ENCODE data around the gene PTGER2.
A peak's percentile ranks its signal among the peaks of the same experiment; 100 is the strongest.

PTGER2 gene

DNA sequence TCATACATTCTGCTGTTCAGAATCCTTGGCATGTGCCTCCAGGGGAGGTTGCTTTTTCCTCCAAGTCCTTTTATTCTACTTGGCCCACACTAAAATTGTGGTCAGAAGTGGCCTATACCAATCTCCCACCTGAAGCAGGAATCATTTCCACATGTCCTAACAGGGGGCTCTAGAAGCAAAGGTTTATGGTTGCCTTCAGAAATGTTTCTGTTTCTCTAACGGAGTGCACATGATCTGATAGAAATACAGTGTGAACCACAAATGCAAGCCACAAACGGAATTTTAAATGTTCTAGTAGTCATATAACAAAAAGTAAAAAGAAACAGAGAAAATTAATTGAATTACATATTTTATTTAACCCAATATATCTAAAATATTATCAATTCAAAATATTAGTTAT is 4.0 kb downstream of the PTGER2 start:
- no peak overlapping the region for H4K91ac ChIP-seq (ENCODE audit: low read length)
- no peaks in the 10 kb centered on the region for H3K36me3 ChIP-seq (ENCODE audit: control insufficient read depth in 1 of 2, insufficient read depth in 2 of 2, low read depth in 1 of 2, low read length in 2 of 2)
- no peak overlapping the region for H2AK5ac ChIP-seq (ENCODE audit: low read length, severe bottlenecking)
- H3K4me3 ChIP-seq (ENCODE audit: insufficient read depth in 1 of 2, low read depth in 1 of 2, low read length in 2 of 2): peak overlapping the region in 1 of 2 experiments; percentile 90
- H3K27ac ChIP-seq (ENCODE audit: low read length, poor library complexity, severe bottlenecking): no peak overlapping the region
- H3K9me3 ChIP-seq (ENCODE audit: control insufficient read depth, low read length): peaks cover 12% of the 10 kb centered on the region
- no peak overlapping the region for H3K14ac ChIP-seq (ENCODE audit: low read length in 2 of 2)
- H2BK5ac ChIP-seq (ENCODE audit: low read depth, low read length, poor library complexity, severe bottlenecking): no peak overlapping the region
- peaks cover 15% of the 10 kb centered on the region for H3K4me1 ChIP-seq (ENCODE audit: control insufficient read depth, insufficient read depth, low read depth, low read length)
- H4K8ac ChIP-seq (ENCODE audit: low read length): no peak overlapping the region
- no peak overlapping the region for H2BK12ac ChIP-seq (ENCODE audit: low read length in 2 of 2)
- H3K23ac ChIP-seq (ENCODE audit: low read length in 2 of 2): no peak overlapping the region
- no peaks in the 10 kb centered on the region for H3K27me3 ChIP-seq (ENCODE audit: control insufficient read depth in 1 of 2, insufficient read depth in 1 of 2, low read length in 2 of 2)
- no peak overlapping the region for H2BK120ac ChIP-seq (ENCODE audit: low read depth, low read length)
- no peak overlapping the region for H3K9ac ChIP-seq (ENCODE audit: low read length)
- no peak overlapping the region for H3K4ac ChIP-seq (ENCODE audit: low read depth in 1 of 2, low read length in 2 of 2)
- no peak overlapping the region for H3K4me2 ChIP-seq (ENCODE audit: low read length, poor library complexity, severe bottlenecking)
- H3K18ac ChIP-seq (ENCODE audit: low read depth in 1 of 2, low read length in 2 of 2): no peak overlapping the region
- no peak overlapping the region for H2BK15ac ChIP-seq (ENCODE audit: low read depth, poor library complexity, severe bottlenecking)
- DNase-seq: no peak
- 80% methylated on average over 1 of the region's 2 CpGs for WGBS
- peaks cover 10% of the 10 kb centered on the region for H3K79me1 ChIP-seq (replicated peaks; ENCODE audit: low read length, poor library complexity, severe bottlenecking)
- H2AFZ ChIP-seq (ENCODE audit: low read depth, low read length): no peak overlapping the region

DNA sequence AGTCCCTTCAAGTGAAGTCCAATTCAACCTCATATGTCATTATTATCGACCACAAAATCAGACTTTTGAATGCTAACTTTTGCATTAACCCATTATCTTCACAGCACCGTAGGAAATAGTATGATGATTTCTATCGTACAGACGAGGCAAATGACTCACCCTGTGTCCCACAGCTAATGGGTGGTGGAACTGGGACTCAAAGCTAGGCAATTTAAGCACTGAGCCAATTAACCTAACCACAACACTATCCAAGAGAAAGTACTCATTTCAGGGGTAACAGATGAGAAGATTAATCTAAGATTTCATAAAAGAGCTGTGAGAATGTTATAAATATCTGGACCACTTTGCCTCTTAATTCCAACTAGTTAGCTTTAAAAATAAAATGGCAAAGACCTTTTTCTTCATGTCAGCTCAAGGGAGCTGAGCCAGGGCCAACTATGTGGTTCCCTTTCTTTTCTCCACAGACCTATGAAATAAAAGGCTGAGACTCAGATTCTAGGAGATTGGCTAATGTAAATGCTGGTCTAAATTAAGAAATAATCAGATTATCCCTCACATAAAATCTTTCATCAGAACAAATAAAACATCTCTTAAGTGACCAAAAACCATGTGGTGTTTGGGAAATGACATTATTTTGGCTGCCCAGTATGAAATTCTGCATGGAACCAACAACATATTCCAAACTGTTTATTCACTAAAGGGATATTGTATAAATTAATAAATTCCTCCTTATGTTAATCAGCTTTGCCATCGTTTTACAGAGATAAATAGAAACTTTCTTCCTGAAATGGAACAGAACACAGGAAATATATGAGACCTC is 4.9 kb downstream of the PTGER2 start:
- Histone ChIP-seq H2AK5ac (ENCODE audit: low read length, severe bottlenecking) (no peak overlapping the region), H2BK15ac (ENCODE audit: low read depth, poor library complexity, severe bottlenecking) (peak overlapping the region; percentile 91), H3K4me2 (ENCODE audit: low read length, poor library complexity, severe bottlenecking) (no peak overlapping the region), H3K4me3 (ENCODE audit: insufficient read depth in 1 of 2, low read depth in 1 of 2, low read length in 2 of 2) (no peak overlapping the region), H3K4me1 (ENCODE audit: control insufficient read depth, insufficient read depth, low read depth, low read length) (peaks cover 14% of the 10 kb centered on the region), H3K14ac (ENCODE audit: low read length in 2 of 2) (no peak overlapping the region), H3K23ac (ENCODE audit: low read length in 2 of 2) (no peak overlapping the region), H2AFZ (ENCODE audit: low read depth, low read length) (no peak overlapping the region), H3K27me3 (ENCODE audit: control insufficient read depth in 1 of 2, insufficient read depth in 1 of 2, low read length in 2 of 2) (no peaks in the 10 kb centered on the region), H2BK12ac (ENCODE audit: low read length in 2 of 2) (no peak overlapping the region), H4K8ac (ENCODE audit: low read length) (no peak overlapping the region), H3K4ac (ENCODE audit: low read depth in 1 of 2, low read length in 2 of 2) (no peak overlapping the region), H3K9me3 (ENCODE audit: control insufficient read depth, low read length) (peaks cover 14% of the 10 kb centered on the region), H2BK5ac (ENCODE audit: low read depth, low read length, poor library complexity, severe bottlenecking) (no peak overlapping the region), H2BK120ac (ENCODE audit: low read depth, low read length) (no peak overlapping the region), H3K27ac (ENCODE audit: low read length, poor library complexity, severe bottlenecking) (no peak overlapping the region), H3K79me1 (replicated peaks; ENCODE audit: low read length, poor library complexity, severe bottlenecking) (peaks cover 11% of the 10 kb centered on the region), H4K91ac (ENCODE audit: low read length) (no peak overlapping the region), H3K36me3 (ENCODE audit: control insufficient read depth in 1 of 2, insufficient read depth in 2 of 2, low read depth in 1 of 2, low read length in 2 of 2) (no peaks in the 10 kb centered on the region), H3K18ac (ENCODE audit: low read depth in 1 of 2, low read length in 2 of 2) (no peak overlapping the region), H3K9ac (ENCODE audit: low read length) (no peak overlapping the region)
- DNase-seq: no peak
- 61% methylated on average over 4 of the region's 5 CpGs for WGBS

DNA sequence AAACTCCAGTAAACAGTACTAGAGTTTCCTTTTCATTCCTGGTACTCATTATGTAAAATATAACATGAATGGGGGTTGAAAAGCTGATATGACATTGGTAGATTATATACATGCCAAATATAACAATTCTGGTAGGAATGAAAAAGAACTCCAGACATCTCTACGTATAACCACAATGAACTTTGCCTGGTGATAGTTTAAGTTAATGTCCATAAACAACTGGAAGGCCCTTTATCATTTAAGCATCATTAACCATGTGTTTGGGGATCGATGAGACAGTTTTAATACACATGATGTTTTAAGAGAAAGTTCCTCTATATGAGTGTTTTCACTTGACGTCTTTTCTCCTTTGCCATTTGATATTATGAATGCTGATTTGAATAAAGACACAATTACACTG is 5.8 kb downstream of the PTGER2 start:
- H4K8ac ChIP-seq (ENCODE audit: low read length): no peak overlapping the region
- no peak overlapping the region for H2BK5ac ChIP-seq (ENCODE audit: low read depth, low read length, poor library complexity, severe bottlenecking)
- no peak overlapping the region for H3K4me3 ChIP-seq (ENCODE audit: insufficient read depth in 1 of 2, low read depth in 1 of 2, low read length in 2 of 2)
- no peak overlapping the region for H2BK12ac ChIP-seq (ENCODE audit: low read length in 2 of 2)
- H3K9me3 ChIP-seq (ENCODE audit: control insufficient read depth, low read length): peaks cover 14% of the 10 kb centered on the region
- no peak overlapping the region for H2AFZ ChIP-seq (ENCODE audit: low read depth, low read length)
- no peak overlapping the region for H3K4me2 ChIP-seq (ENCODE audit: low read length, poor library complexity, severe bottlenecking)
- H3K14ac ChIP-seq (ENCODE audit: low read length in 2 of 2): no peak overlapping the region
- no peak overlapping the region for H3K18ac ChIP-seq (ENCODE audit: low read depth in 1 of 2, low read length in 2 of 2)
- no peak overlapping the region for H3K9ac ChIP-seq (ENCODE audit: low read length)
- DNase-seq: no peak
- H3K23ac ChIP-seq (ENCODE audit: low read length in 2 of 2): no peak overlapping the region
- H2AK5ac ChIP-seq (ENCODE audit: low read length, severe bottlenecking): no peak overlapping the region
- H2BK15ac ChIP-seq (ENCODE audit: low read depth, poor library complexity, severe bottlenecking): no peak overlapping the region
- WGBS: 100% methylated on average over 1 of the region's 3 CpGs
- H2BK120ac ChIP-seq (ENCODE audit: low read depth, low read length): no peak overlapping the region
- no peaks in the 10 kb centered on the region for H3K36me3 ChIP-seq (ENCODE audit: control insufficient read depth in 1 of 2, insufficient read depth in 2 of 2, low read depth in 1 of 2, low read length in 2 of 2)
- H3K4me1 ChIP-seq (ENCODE audit: control insufficient read depth, insufficient read depth, low read depth, low read length): peaks cover 6% of the 10 kb centered on the region
- peaks cover 7% of the 10 kb centered on the region for H3K79me1 ChIP-seq (replicated peaks; ENCODE audit: low read length, poor library complexity, severe bottlenecking)
- no peak overlapping the region for H4K91ac ChIP-seq (ENCODE audit: low read length)
- no peak overlapping the region for H3K27ac ChIP-seq (ENCODE audit: low read length, poor library complexity, severe bottlenecking)
- H3K27me3 ChIP-seq (ENCODE audit: control insufficient read depth in 1 of 2, insufficient read depth in 1 of 2, low read length in 2 of 2): no peaks in the 10 kb centered on the region
- H3K4ac ChIP-seq (ENCODE audit: low read depth in 1 of 2, low read length in 2 of 2): no peak overlapping the region

DNA sequence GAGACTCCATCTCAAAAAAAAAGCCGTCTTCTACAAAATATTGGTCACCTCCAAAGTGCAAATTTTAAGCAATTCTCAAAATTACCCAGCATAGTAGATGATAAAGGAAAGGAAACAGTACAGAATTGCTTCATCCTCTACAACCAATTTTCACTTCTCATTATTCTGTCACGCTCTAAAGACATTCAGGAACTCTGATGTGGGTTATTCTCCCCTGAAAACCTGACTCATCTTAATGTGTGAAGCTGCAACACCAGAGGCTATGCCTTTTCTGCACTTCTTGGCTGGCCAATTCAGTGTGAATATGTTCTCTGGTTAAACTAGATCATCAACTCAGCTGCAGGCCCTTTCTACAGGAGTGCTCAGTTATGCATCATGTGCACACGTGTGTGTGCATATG is 11.0 kb downstream of the PTGER2 start:
- H4K91ac ChIP-seq (ENCODE audit: low read length): no peak overlapping the region
- no peak overlapping the region for H2BK120ac ChIP-seq (ENCODE audit: low read depth, low read length)
- DNase-seq: peak; percentile 44
- no peak overlapping the region for H3K4ac ChIP-seq (ENCODE audit: low read depth in 1 of 2, low read length in 2 of 2)
- H3K36me3 ChIP-seq (ENCODE audit: control insufficient read depth in 1 of 2, insufficient read depth in 2 of 2, low read depth in 1 of 2, low read length in 2 of 2): peaks cover 0 to 2% of the 10 kb centered on the region in 2 experiments
- peaks cover 12% of the 10 kb centered on the region for H3K79me1 ChIP-seq (replicated peaks; ENCODE audit: low read length, poor library complexity, severe bottlenecking)
- no peak overlapping the region for H2BK15ac ChIP-seq (ENCODE audit: low read depth, poor library complexity, severe bottlenecking)
- no peak overlapping the region for H3K4me3 ChIP-seq (ENCODE audit: insufficient read depth in 1 of 2, low read depth in 1 of 2, low read length in 2 of 2)
- H2BK5ac ChIP-seq (ENCODE audit: low read depth, low read length, poor library complexity, severe bottlenecking): no peak overlapping the region
- H3K14ac ChIP-seq (ENCODE audit: low read length in 2 of 2): no peak overlapping the region
- H3K23ac ChIP-seq (ENCODE audit: low read length in 2 of 2): no peak overlapping the region
- H3K9ac ChIP-seq (ENCODE audit: low read length): no peak overlapping the region
- no peak overlapping the region for H2BK12ac ChIP-seq (ENCODE audit: low read length in 2 of 2)
- no peak overlapping the region for H4K8ac ChIP-seq (ENCODE audit: low read length)
- H3K4me1 ChIP-seq (ENCODE audit: control insufficient read depth, insufficient read depth, low read depth, low read length): peaks cover 2% of the 10 kb centered on the region
- H3K9me3 ChIP-seq (ENCODE audit: control insufficient read depth, low read length): peaks cover 14% of the 10 kb centered on the region
- peak overlapping the region; percentile 50 for H3K27ac ChIP-seq (ENCODE audit: low read length, poor library complexity, severe bottlenecking)
- H3K27me3 ChIP-seq (ENCODE audit: control insufficient read depth in 1 of 2, insufficient read depth in 1 of 2, low read length in 2 of 2): no peaks in the 10 kb centered on the region
- H2AFZ ChIP-seq (ENCODE audit: low read depth, low read length): no peak overlapping the region
- 86% methylated on average over 1 of the region's 3 CpGs for WGBS
- no peak overlapping the region for H3K18ac ChIP-seq (ENCODE audit: low read depth in 1 of 2, low read length in 2 of 2)
- no peak overlapping the region for H2AK5ac ChIP-seq (ENCODE audit: low read length, severe bottlenecking)
- H3K4me2 ChIP-seq (ENCODE audit: low read length, poor library complexity, severe bottlenecking): no peak overlapping the region

All from mesenchymal stem cell (in vitro differentiated cells and primary cell).